Activated CD4-positive, alpha-beta memory T cell treated with anti-CD3 and anti-CD28 coated beads, Interleukin-2, amount 10 ng/mL, durations not matched to agents 7 days and 5 days (primary cell): ENCODE measurements around the gene DROSHA. TPM values are rescaled to one million over a fixed set of nuclear protein-coding genes. Genes with fewer than 3 reads are reported as not detected.
"Not testable (repeated sequence)": the region's sequence is repeated elsewhere in the genome, so short reads cannot be mapped to it uniquely, and the experiment has no call there.

Experiments
- CTCF ChIA-PET: fragments of 350-600 bp; sonication (Branson Sonifier 250); formaldehyde crosslinking; loops from one replicate; lab custom pipeline; 2021; ENCODE audit warnings: antibody characterized with exemption, inconsistent platforms; lab: Charles Lee
- POLR2A ChIA-PET: fragments of 350-600 bp; sonication (Branson Sonifier 250); formaldehyde crosslinking; loops from one replicate; lab custom pipeline; 2021; ENCODE audit warnings: antibody characterized with exemption; lab: Charles Lee
- DNase-seq: peaks from one replicate; pipeline ENCODE4 v3.0.0-alpha.2; 2020
- H3K27ac Mint-ChIP-seq: one replicate; pipeline ENCODE4 v1.8.0; 2021; ENCODE audit warnings: mild to moderate bottlenecking, mixed read lengths
- H3K27me3 Mint-ChIP-seq: one replicate; pipeline ENCODE4 v1.8.0; 2021; ENCODE audit warnings: mixed read lengths
- H3K36me3 Mint-ChIP-seq: one replicate; pipeline ENCODE4 v1.8.0; 2021; ENCODE audit warnings: low read depth, mixed read lengths
- H3K4me1 Mint-ChIP-seq: one replicate; pipeline ENCODE4 v1.8.0; 2021; ENCODE audit warnings: mixed read lengths
- H3K4me3 Mint-ChIP-seq: one replicate; pipeline ENCODE4 v1.8.0; 2021; ENCODE audit warnings: mild to moderate bottlenecking, mixed read lengths
- H3K9me3 Mint-ChIP-seq: one replicate; pipeline ENCODE4 v1.8.0; 2021; ENCODE audit warnings: mixed read lengths
- total RNA-seq, 2 experiments: library from RNA; stranded (reverse); gene quantifications; one replicate each; pipeline ENCODE4 v1.2.3, GENCODE V29; 2021

The DROSHA gene
- total RNA-seq, 2 experiments from 2014 or later = 55.4 to 61.0 TPM

DNA sequence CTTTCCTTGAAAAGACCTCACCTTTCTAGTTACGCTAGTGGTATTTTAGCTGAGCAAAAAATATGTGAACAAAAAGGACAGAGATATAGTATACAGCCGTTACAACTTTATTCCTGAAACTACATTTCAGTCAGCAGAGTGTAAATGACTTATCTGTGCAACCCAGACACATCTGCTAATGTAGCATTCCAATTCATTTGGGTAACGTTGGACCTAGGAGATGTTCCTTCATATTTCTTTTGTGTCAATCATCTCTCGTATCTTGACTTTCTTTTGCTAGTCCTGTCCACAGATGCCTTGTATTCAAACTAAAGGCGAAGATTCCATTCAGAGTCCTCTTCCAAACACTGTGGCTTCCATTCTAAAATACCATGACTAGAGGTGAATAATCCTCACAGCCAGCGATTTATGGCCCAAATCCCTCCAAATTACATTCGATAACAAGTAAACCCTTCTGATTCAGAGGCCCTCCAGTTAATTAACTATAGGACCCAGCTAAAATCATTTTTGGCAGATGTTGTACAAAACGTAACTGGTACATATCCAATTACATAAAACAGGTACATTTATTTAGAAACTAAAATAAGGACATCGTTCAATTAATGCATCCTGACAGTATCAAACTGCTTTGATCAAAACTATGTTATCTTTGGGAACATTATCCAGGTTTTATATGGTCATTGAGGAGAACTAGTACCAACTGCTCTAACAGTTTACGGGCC lies 155.7 kb downstream of the DROSHA start:
- ChIA-PET POLR2A (no interaction called here), CTCF (no interaction called here)
- Mint-ChIP-seq H3K27me3 (peaks cover 5% of the 10 kb centered on the region), H3K4me3 (no peak overlapping the region), H3K4me1 (no peaks in the 10 kb centered on the region), H3K9me3 (no peaks in the 10 kb centered on the region), H3K36me3 (no peaks in the 10 kb centered on the region), H3K27ac (no peak overlapping the region)
- no peak for DNase-seq

DNA sequence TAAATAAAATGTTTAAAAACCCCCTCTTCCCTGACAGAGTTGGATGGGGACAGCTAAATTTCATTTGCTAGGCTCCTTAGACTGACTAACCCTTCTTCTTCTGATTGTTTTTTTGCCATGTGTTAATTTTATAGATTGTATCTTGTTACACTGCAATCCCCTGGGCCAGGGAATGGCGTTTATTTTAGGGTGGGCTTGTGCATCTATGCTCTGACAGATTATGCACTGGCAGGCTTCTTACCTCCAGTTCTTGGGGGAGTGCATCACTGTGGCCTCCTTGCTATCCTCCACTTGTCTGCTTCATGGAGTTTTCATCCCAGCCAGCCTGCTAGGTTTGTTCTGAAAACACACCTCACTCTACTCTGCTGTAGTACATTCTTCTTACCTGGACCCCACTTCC lies 159.8 kb downstream of the DROSHA start:
- H3K4me1 Mint-ChIP-seq = no peaks in the 10 kb centered on the region
- ChIA-PET CTCF (no interaction called here), POLR2A (no interaction called here)
- H3K36me3 Mint-ChIP-seq = no peaks in the 10 kb centered on the region
- peaks cover 6% of the 10 kb centered on the region for H3K27me3 Mint-ChIP-seq
- DNase-seq = no peak
- H3K9me3 Mint-ChIP-seq = no peaks in the 10 kb centered on the region
- H3K27ac Mint-ChIP-seq = no peak overlapping the region
- H3K4me3 Mint-ChIP-seq = no peak overlapping the region

DNA sequence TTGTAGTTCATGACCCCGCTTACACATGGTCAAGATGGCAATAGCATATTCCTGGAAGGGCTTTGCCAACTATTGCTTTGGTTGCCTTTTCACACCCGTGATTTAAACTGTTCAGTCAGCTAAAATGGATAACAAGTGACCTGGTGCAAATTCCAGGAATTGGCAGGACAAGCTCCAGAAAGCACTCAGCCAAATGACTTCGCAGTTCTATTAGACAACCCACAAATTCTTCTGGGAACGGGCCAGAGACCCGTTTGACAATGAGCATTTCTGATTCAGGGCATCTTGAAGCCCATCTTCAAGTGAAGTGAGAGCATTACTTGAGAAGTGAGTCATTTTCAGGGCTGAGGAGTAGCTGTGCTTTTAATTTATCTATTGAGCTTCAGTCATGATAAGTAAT lies 165.0 kb downstream of the DROSHA start:
- H3K4me3 Mint-ChIP-seq = no peak overlapping the region
- peaks cover 6% of the 10 kb centered on the region for H3K27me3 Mint-ChIP-seq
- POLR2A ChIA-PET = no interaction called here
- no peak for DNase-seq
- H3K9me3 Mint-ChIP-seq = no peaks in the 10 kb centered on the region
- CTCF ChIA-PET = no interaction called here
- H3K4me1 Mint-ChIP-seq = no peaks in the 10 kb centered on the region
- no peak overlapping the region for H3K27ac Mint-ChIP-seq
- H3K36me3 Mint-ChIP-seq = no peaks in the 10 kb centered on the region

DNA sequence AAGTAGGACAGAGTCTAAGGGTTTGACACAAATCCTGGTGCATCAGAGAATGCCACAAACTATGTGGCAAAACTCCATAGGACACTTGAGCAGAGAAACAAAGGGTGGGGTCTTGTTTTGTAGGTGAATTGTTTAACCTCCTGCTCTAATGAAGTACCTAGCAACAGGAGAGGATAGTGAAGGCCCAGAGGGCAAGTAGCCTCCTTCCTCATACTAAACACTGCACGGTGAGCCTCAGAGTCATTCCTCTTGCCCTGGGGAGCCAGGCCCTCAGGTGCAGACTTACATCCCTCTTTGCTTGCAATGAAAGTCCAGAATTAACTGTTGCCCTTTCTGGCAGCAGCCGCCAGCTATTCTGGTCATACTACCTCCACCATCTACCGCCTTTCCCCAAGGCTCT lies 166.1 kb downstream of the DROSHA start:
- ChIA-PET POLR2A (no interaction called here), CTCF (no interaction called here)
- H3K9me3 Mint-ChIP-seq = no peaks in the 10 kb centered on the region
- H3K27ac Mint-ChIP-seq = no peak overlapping the region
- DNase-seq = no peak
- H3K4me1 Mint-ChIP-seq = no peaks in the 10 kb centered on the region
- H3K27me3 Mint-ChIP-seq = peaks cover 1% of the 10 kb centered on the region
- no peaks in the 10 kb centered on the region for H3K36me3 Mint-ChIP-seq
- H3K4me3 Mint-ChIP-seq = no peak overlapping the region

DNA sequence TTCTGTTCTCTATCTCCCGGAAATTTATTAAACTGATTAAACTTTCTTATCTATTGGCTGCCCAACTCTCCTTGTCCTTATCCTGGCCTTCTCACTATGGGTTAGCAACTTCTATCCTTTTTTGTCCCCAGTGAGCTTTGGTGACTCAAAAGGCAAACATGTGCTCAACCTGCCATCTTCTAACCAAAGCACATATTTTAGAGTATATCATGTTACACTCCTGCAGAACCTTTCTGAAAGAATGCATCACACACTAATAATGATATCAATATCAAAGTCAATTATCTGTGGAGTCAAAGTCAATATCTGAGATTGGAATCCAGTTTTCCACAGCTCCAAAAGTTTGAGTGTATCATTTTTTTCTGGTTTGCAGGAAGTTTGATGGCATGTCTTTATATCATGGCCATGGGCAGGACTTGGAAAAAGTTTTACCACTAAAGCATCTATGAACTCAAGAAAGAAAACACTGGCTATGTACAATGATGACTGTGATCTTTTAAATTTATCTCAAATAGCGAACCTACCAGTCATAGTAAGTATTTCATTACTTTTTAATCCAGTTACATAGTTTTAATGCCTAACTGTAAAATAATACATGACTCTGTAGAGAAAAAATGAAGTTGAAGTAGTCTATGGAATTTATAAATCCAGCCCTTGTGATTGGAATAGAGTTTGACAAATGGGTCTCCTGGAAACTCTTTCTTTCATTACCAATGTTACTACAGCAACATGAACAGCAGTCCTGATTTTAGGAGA lies 166.8 kb downstream of the DROSHA start:
- H3K9me3 Mint-ChIP-seq = no peaks in the 10 kb centered on the region
- H3K4me3 Mint-ChIP-seq = no peak overlapping the region
- CTCF ChIA-PET = no interaction called here
- peaks cover under 1% of the 10 kb centered on the region for H3K27me3 Mint-ChIP-seq
- H3K27ac Mint-ChIP-seq = no peak overlapping the region
- DNase-seq = no peak
- no peaks in the 10 kb centered on the region for H3K4me1 Mint-ChIP-seq
- POLR2A ChIA-PET = no interaction called here
- H3K36me3 Mint-ChIP-seq = no peaks in the 10 kb centered on the region

DNA sequence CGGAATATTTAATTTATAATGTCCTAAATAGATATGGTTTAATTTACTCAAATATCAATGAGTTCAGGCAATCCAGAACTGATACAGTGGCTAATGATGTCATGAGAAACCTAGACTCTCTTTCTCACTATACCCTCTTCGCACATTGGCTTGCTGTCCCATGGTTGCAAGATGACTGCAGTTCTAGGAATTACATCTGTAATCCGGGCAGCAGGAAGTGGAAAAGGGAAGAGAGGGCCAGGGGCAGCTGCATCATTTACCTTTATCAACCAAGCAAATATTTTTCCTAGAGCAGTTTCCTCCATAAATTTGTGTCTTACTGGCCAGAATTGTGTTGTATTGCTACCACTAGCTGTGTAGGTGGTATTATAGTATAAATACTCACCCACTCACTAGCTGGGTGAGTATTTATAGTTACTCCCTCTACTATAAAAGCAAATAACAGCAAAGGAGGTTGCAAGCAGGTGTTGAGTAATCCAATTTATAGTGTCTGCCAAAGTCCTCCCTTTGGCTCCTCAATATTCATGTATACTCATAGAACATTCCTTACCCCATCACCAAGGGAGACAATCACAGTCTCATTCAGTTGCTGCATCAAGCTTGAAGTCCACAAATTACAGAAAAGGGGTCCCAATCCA lies 168.8 kb downstream of the DROSHA start:
- no peaks in the 10 kb centered on the region for H3K4me1 Mint-ChIP-seq

DNA sequence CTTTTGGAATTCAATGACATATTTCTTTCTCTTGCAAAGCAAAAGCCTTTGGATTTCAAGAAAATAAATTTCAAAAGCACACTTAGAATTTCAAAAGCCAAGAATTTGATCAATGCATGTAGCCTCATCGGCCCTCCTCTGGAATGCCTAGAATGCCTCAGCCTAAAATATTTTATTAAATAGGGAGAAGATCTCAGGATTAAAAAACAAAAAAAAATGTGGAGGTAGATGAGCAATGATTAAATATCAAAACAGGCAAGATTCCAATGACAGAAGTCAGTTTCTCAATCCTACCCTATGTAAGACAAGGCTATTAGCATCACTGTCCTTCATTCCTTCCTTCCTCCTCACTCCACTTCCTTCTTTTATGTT lies 169.4 kb downstream of the DROSHA start:
- no peaks in the 10 kb centered on the region for H3K36me3 Mint-ChIP-seq
- ChIA-PET POLR2A (no interaction called here), CTCF (no interaction called here)
- no peaks in the 10 kb centered on the region for H3K27me3 Mint-ChIP-seq
- no peak overlapping the region for H3K4me3 Mint-ChIP-seq
- H3K4me1 Mint-ChIP-seq = no peaks in the 10 kb centered on the region
- no peak for DNase-seq
- H3K9me3 Mint-ChIP-seq = no peaks in the 10 kb centered on the region
- no peak overlapping the region for H3K27ac Mint-ChIP-seq

More for the DNA sequence above, 168.8 kb downstream of the DROSHA start:
- Mint-ChIP-seq H3K27me3 (no peaks in the 10 kb centered on the region), H3K27ac (no peak overlapping the region), H3K4me3 (no peak overlapping the region), H3K9me3 (no peaks in the 10 kb centered on the region), H3K36me3 (no peaks in the 10 kb centered on the region)
- ChIA-PET CTCF (no interaction called here), POLR2A (no interaction called here)
- no peak for DNase-seq

DNA sequence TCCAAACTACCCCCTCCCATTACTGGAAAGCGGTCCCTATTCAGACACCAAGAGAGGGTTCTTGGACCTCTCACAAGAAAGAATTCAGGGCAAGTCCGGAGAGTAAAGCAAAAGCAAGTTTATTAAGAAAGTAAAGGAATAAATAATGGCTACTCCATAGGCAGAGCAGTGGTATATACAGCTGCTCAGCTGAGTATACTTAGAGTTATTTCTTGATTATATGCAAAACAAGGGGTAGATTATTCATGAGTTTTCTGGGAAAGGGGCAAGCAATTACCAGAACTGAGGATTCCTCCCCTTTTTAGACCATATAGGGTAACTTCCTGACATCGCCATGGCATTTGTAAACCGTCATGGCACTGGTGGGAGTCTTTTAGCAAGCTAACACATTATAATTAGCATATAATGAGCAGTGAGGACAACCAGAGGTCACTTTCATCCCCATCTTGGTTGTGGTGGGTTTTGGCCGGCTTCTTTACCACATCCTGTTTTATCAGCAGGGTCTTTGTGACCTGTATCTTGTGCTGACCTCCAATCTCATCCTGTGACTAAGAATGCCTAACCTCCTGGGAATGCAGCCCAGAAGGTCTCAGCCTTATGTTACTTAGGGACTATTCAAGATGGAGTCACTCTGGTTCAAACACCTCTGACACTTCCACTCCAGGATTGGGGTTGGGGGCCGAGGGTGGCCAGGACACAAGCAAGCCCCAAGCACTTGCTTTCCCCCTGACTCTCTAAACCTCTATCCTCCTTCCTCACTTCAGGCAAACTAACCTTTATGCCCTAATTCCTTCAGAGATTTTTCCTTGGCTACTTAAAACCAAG lies 170.0 kb downstream of the DROSHA start:
- DNase-seq, H3K27ac Mint-ChIP-seq, H3K4me1 Mint-ChIP-seq, H3K27me3 Mint-ChIP-seq, POLR2A ChIA-PET, H3K4me3 Mint-ChIP-seq, H3K36me3 Mint-ChIP-seq, CTCF ChIA-PET, H3K9me3 Mint-ChIP-seq: not testable (repeated sequence)

DNA sequence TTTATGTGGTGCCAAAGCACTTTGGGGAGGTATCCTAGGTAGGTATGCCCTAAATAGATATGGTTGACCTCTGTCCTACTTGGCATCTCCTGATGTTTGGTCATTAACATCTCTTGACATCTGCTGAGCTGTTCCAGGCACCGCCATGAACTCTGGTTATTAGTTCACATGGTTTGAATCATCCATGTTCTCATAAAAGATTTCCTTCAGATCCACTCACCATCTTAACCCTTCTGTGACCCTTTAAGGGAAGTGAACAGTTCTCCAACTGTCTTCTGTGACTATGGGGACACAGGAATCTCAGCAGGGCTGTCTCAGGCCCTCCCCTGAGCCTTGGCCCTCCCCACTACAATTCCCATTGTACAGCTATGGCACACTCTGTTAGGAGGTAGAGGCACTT lies 170.7 kb downstream of the DROSHA start:
- Mint-ChIP-seq H3K27ac (no peak overlapping the region), H3K27me3 (no peaks in the 10 kb centered on the region), H3K4me1 (no peaks in the 10 kb centered on the region), H3K9me3 (no peaks in the 10 kb centered on the region), H3K4me3 (no peak overlapping the region), H3K36me3 (no peaks in the 10 kb centered on the region)
- no peak for DNase-seq
- POLR2A ChIA-PET = no interaction called here
- CTCF ChIA-PET = no interaction called here

DNA sequence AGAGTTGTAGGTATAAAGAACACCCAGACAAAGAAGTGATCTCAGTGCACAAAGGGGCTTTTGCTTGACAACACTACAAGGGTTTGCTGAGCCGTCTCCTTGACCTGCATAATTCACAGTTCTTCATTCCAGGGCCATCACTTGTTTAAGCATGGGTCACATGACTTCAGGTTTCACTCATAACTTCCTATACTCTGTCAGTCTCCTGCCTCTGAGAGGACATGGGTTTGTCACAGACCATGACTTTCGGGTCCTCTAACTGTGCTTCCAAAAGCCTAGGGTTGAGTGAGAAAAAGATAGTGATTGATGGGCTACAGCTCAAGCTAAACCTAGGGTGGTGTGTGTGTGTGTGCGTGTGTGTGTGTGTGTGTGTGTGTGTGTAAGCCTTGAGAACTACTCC lies 172.1 kb downstream of the DROSHA start:
- no peak overlapping the region for H3K4me3 Mint-ChIP-seq
- no peaks in the 10 kb centered on the region for H3K36me3 Mint-ChIP-seq
- ChIA-PET POLR2A (no interaction called here), CTCF (no interaction called here)
- H3K27me3 Mint-ChIP-seq = no peaks in the 10 kb centered on the region
- no peak overlapping the region for H3K27ac Mint-ChIP-seq
- no peak for DNase-seq
- H3K4me1 Mint-ChIP-seq = no peaks in the 10 kb centered on the region
- H3K9me3 Mint-ChIP-seq = no peaks in the 10 kb centered on the region

DNA sequence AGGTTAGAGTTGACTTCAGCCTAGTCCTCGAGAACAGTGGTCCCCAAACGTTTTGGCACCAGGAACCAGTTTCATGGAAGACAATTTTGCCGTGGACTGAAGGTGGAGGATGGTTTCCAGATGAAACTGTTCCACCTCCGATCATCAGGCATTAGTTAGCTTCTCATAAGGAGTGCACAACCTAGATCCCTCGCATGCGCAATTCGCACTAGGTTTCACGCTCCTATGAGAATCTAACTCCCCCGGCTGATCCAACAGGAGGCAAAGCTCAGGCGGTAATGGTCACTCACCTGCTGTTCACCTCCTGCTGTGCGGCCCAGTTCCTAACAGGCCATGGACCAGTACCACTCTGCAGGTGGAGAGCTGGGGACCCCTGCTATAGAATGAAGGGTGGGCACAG lies 174.9 kb downstream of the DROSHA start:
- Mint-ChIP-seq H3K4me1 (no peaks in the 10 kb centered on the region), H3K36me3 (no peaks in the 10 kb centered on the region), H3K4me3 (no peak overlapping the region), H3K9me3 (no peaks in the 10 kb centered on the region), H3K27ac (no peak overlapping the region), H3K27me3 (no peaks in the 10 kb centered on the region)
- ChIA-PET POLR2A (no interaction called here), CTCF (no interaction called here)
- no peak for DNase-seq

DNA sequence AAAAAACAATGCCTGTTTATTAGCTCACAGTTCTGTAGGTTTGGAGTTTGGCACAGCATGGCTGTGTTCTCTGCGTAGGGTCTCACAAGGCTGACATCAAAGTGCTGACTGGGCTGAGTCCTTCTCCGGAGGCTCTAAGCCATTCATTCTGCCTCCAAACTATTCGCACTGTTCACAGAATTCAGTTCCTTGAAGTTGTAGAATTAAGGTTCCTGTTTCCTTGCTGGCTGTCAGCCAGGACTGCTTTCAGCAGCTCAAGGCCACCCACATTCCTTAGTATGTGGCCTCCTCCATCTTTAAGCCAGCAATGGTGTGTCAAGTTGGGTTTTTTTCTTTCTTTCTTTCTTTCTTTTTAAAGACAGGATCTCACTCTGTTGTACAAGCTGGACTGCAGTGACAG lies 176.6 kb downstream of the DROSHA start:
- Mint-ChIP-seq H3K4me1 (no peaks in the 10 kb centered on the region), H3K9me3 (no peaks in the 10 kb centered on the region), H3K4me3 (no peak overlapping the region), H3K27me3 (no peaks in the 10 kb centered on the region), H3K27ac (no peak overlapping the region), H3K36me3 (no peaks in the 10 kb centered on the region)
- no peak for DNase-seq
- ChIA-PET POLR2A (no interaction called here), CTCF (no interaction called here)
